Measurements from ENCODE around the gene ITGB2. TPM values are rescaled to one million over a fixed set of nuclear protein-coding genes. Genes with fewer than 3 reads are reported as not detected.
A peak's percentile ranks its signal among the peaks of the same experiment; 100 is the strongest.

The ITGB2 gene
- total RNA-seq, 1 donor from 2014 or later: 18.6 TPM

- H3K4me3 ChIP-seq: no peak overlapping the region
- H3K4me1 ChIP-seq: peaks cover 93% of the 10 kb centered on the region
- intact Hi-C loops (cut with micrococcal nuclease): no loop called here
- peak overlapping the region; percentile 89 for H3K27ac ChIP-seq (replicated peaks)
- no peaks in the 10 kb centered on the region for H3K9me3 ChIP-seq (replicated peaks)
- no peak for TF ChIP-seq CTCF (IDR thresholded peaks at IDR 0.05; ENCODE audit: borderline replicate concordance)
- H3K36me3 ChIP-seq: peaks cover 14% of the 10 kb centered on the region
- H3K27me3 ChIP-seq (ENCODE audit: low read depth): no peaks in the 10 kb centered on the region
- DNase-seq: peak; percentile 18
These were observed 39.7 kb upstream of the ITGB2 start for GRCh38 chr21:44960141-44961092.

GRCh38 chr21:44959376-44960091 lies 38.8 kb upstream of the ITGB2 start:
- intact Hi-C loops (cut with micrococcal nuclease): no loop called here
- Histone ChIP-seq H3K4me3 (peak overlapping the region; percentile 43), H3K4me1 (peaks cover 93% of the 10 kb centered on the region), H3K36me3 (peaks cover 14% of the 10 kb centered on the region), H3K9me3 (replicated peaks) (no peaks in the 10 kb centered on the region), H3K27me3 (ENCODE audit: low read depth) (no peaks in the 10 kb centered on the region), H3K27ac (replicated peaks) (peak overlapping the region; percentile 89)
- DNase-seq: peak; percentile 16
- no peak for TF ChIP-seq CTCF (IDR thresholded peaks at IDR 0.05; ENCODE audit: borderline replicate concordance)

GRCh38 chr21:44958471-44959191 lies 37.9 kb upstream of the ITGB2 start:
- Histone ChIP-seq H3K9me3 (replicated peaks) (no peaks in the 10 kb centered on the region), H3K27ac (replicated peaks) (peak overlapping the region; percentile 89), H3K36me3 (peaks cover 14% of the 10 kb centered on the region), H3K27me3 (ENCODE audit: low read depth) (no peaks in the 10 kb centered on the region), H3K4me3 (peak overlapping the region; percentile 43), H3K4me1 (peaks cover 97% of the 10 kb centered on the region)
- no peak for TF ChIP-seq CTCF (IDR thresholded peaks at IDR 0.05; ENCODE audit: borderline replicate concordance)
- DNase-seq: peak; percentile 85
- intact Hi-C loops (cut with micrococcal nuclease): no loop called here

GRCh38 chr21:44957901-44958451 lies 37.3 kb upstream of the ITGB2 start:
- Histone ChIP-seq H3K36me3 (peaks cover 14% of the 10 kb centered on the region), H3K9me3 (replicated peaks) (no peaks in the 10 kb centered on the region), H3K27me3 (ENCODE audit: low read depth) (no peaks in the 10 kb centered on the region), H3K4me3 (peak overlapping the region; percentile 43), H3K27ac (replicated peaks) (peak overlapping the region; percentile 89), H3K4me1 (peaks cover 98% of the 10 kb centered on the region)
- no peak for TF ChIP-seq CTCF (IDR thresholded peaks at IDR 0.05; ENCODE audit: borderline replicate concordance)
- intact Hi-C loops (cut with micrococcal nuclease): no loop called here
- DNase-seq: peak; percentile 35

All from left ventricle myocardium inferior (tissue), 1 donor.